ENCODE measurements around the gene PSME4.

DNA sequence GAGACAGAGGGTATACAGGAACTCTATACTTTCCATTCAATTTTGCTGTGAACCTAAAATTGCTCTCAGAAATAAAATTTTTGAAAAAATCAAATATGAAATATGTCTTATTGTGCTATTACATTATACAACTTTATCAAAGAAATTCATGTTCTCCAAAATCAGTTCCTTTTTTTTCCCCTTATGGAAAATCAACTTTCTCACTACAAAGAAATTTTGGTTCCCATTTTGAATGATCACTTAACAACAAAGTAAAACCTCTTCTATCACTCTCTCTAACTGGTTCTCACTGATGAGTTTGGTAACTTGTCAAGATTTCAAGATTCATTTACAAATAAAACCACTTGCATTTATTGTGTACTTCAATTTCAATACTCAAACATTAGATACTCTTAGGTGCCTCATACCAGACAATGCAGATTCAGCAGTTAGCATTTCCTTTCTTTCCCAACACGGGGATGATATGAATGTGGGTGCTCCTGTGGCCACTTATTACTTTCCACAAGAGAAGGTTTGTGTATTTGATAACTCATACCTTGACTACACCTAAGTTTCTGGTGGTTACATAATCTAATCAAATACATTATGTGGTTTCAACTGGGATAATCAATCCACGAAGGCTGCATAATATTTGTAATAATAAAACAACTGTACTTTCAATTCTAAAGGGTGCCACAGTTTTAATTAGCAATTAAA is 6.4 kb downstream of the PSME4 start:
- TF ChIP-seq, protein P1, sequence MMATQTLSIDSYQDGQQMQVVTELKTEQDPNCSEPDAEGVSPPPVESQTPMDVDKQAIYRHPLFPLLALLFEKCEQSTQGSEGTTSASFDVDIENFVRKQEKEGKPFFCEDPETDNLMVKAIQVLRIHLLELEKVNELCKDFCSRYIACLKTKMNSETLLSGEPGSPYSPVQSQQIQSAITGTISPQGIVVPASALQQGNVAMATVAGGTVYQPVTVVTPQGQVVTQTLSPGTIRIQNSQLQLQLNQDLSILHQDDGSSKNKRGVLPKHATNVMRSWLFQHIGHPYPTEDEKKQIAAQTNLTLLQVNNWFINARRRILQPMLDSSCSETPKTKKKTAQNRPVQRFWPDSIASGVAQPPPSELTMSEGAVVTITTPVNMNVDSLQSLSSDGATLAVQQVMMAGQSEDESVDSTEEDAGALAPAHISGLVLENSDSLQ (IDR thresholded peaks at IDR 0.05) = no peak
- TF ChIP-seq SUZ12 (IDR thresholded peaks at IDR 0.05; ENCODE audit: unreplicated experiment) (no peak), CTCF (IDR thresholded peaks at IDR 0.05 in 2 of 3, conservative IDR thresholded peaks at IDR 0.05 in 1 of 3; ENCODE audit: control insufficient read depth in 2 of 3, extremely low read depth in 1 of 3, insufficient read depth in 1 of 3, low read depth in 3 of 3, low read length in 3 of 3) (no peak), KDM1A (IDR thresholded peaks at IDR 0.05; ENCODE audit: borderline replicate concordance) (no peak), POLR2A (IDR thresholded peaks at IDR 0.05; ENCODE audit: low read depth, low read length) (no peak), TAF1 (IDR thresholded peaks at IDR 0.05; ENCODE audit: borderline replicate concordance, low read depth, low read length) (no peak), RAD21 (IDR thresholded peaks at IDR 0.05; ENCODE audit: insufficient read depth, low read depth, low read length) (no peak), POLR2AphosphoS5 (IDR thresholded peaks at IDR 0.05; ENCODE audit: low read length) (no peak), TBL1XR1 (IDR thresholded peaks at IDR 0.05; ENCODE audit: low read depth, low read length) (no peak), MYC (IDR thresholded peaks at IDR 0.05; ENCODE audit: insufficient read depth, insufficient read length, insufficient replicate concordance, low read length, severe bottlenecking) (no peak), NFIC (IDR thresholded peaks at IDR 0.05; ENCODE audit: low read depth, low read length) (peak; percentile 77; the same call in 1 of the 2 replicates), JUNB (IDR thresholded peaks at IDR 0.05) (peak; percentile 76)
- TF ChIP-seq, protein P2, sequence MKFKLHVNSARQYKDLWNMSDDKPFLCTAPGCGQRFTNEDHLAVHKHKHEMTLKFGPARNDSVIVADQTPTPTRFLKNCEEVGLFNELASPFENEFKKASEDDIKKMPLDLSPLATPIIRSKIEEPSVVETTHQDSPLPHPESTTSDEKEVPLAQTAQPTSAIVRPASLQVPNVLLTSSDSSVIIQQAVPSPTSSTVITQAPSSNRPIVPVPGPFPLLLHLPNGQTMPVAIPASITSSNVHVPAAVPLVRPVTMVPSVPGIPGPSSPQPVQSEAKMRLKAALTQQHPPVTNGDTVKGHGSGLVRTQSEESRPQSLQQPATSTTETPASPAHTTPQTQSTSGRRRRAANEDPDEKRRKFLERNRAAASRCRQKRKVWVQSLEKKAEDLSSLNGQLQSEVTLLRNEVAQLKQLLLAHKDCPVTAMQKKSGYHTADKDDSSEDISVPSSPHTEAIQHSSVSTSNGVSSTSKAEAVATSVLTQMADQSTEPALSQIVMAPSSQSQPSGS (IDR thresholded peaks at IDR 0.05; ENCODE audit: low read length) = no peak

Data from GM12878 (cell line).